GM18867 (cell line): ENCODE measurements around the gene HOPX.
"Not testable (repeated sequence)": the region's sequence is repeated elsewhere in the genome, so short reads cannot be mapped to it uniquely, and the experiment has no call there.

Source experiments
- ATAC-seq: cut with Tn5 transposase; IDR thresholded peaks from one replicate; pipeline ENCODE4 v1.9.1; 2021; ENCODE audit warnings: mild to moderate bottlenecking, moderate library complexity; ENCODE audit not compliant: unreplicated experiment

Gene HOPX

DNA sequence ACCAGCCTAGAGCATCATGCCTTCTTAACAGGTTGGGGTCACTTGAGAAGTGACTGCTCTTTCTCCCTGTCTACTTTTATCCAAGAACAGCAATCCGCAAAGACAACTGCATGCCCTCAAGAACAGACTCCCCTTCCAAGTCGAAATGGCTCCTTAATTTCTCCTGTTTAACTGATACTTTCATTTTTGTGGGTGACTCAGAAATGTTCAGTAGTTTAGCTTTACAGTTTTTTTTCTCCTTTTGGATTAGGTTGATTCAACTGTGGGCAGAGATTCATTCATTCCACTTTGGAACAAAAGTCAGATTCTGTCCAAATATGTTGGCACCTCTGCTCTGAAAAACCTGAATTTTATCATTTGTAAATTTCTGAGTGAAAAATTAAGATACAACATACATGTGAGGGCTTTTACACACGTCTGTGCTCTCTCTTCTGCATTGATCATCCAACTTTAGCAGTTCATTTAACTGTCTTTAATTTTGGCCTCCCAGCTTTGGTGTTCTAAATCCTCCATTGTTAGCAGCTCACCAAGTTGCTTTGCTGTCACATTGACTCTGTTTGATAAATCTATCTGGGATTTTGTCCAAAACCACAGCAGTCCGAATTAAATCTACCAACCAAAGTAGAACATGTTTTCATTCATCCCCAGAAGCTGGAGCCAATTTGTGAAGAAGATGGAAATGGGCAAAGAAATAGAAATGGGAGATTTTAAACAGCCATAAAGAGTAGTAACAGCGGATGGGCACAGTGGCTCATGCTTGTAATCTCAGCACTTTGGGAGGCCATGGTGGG is 50.0 kb downstream of the HOPX start:
- no peak for ATAC-seq

DNA sequence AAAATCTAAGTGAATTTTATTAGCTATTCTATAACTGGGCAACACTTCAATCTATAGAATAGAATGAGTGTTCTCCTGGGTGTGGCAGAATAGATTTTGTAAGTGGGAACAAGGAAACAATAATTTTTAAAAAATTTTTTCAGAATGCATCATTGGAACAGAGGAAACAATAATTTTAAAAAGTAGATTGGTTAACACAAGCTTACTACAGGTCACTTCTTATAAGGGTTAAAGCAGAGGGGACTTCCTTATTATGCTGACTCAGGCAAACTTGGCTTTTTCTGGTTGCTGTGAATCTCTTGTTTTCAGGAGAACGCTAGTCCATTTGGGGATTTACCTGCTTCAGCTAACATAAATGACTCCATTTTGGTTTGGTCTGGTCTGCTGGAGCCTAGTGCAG is 52.5 kb downstream of the HOPX start:
- no peak for ATAC-seq

DNA sequence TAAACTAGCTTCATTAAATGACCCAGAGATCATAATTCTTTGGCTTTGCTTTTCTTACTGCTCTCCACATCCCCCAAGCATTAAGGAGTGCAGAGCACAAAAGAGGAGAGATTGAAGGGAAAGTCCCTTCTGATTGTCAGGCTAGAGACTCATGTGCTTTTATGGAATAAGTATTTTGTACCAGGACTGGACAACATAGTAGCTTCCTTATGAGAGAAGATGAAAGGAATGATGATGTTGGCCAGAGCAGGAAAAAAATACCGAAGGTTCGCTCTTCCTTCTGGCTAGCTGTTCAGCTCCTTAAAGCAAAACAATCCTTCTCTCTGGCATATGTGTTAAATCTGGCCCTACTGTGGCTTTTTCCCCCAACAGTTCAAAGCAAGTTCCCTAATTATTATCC is 53.1 kb downstream of the HOPX start:
- no peak for ATAC-seq

DNA sequence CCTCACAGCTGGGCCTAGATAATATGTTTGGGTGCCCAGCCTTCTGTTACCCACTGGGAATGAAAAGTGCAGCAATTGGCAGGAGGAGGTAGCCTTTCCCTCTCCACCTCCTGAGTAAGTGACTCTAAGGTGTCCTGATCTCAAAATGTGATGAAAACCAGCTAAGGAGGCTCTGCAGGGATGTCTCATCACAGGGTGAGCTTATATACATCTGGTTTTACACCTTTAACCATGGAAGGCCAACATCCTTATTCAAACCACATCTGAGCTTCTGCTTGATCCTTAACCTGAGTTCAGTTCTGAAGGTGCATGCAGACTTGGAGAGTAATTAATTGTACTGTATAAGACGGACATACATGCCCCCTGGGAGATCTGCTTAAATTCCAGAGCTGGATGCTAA is 53.7 kb downstream of the HOPX start:
- ATAC-seq: no peak

DNA sequence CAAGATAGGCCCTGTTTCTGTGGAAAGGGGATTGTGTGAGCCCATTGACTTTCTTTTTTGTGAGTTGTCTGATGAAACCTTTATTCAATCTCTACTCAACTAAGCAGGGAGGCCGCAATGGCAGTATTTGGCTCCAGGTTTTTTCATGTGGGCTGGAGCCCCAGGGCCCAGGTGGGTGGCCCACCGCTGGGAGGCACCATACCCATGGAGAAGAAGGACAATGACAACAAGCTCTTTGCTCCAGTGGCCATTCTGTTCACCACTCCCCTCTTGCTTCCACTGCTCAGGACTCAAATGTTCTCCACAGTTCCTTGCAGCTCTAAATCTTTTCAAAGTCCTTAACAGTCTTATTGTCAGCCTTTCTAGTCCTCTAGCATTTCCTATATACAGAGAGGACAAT is 54.1 kb downstream of the HOPX start:
- no peak for ATAC-seq

DNA sequence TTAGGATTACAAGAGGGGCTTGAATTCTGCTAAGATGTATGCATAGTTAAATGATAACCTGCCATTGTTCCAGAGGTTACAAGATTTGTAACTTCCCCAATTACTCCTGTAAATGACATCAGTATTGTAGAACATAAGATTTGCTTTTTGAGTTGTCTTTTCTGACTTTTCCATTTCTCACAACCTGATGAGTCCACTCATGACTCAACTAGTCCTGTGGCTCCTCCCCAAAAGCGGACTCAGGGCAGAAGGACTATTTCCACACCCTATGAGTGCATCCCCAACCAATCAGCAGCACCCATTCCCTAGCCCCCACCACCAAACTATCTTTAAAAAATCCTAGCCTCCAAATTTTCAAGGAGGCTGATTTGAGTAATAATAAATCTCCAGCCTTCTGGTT is 54.7 kb downstream of the HOPX start:
- ATAC-seq: no peak

DNA sequence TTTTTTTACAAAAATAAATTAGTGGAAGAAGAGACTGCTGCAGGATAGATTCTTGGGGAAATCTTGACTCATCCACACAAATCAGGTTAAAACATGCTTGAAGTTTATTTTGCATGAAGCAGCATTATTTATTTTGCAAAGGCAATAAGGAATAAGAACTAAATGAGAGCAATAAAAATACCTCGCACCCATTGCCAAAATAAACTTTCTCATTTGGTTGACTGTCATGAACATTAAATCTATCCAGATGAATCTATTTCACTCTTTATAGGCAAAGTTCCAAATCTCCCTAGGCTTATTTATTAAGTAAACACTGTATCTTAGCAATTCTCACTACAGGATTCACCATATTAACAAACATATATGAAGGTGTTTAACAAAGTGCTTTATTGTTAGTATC is 58.9 kb downstream of the HOPX start:
- no peak for ATAC-seq

DNA sequence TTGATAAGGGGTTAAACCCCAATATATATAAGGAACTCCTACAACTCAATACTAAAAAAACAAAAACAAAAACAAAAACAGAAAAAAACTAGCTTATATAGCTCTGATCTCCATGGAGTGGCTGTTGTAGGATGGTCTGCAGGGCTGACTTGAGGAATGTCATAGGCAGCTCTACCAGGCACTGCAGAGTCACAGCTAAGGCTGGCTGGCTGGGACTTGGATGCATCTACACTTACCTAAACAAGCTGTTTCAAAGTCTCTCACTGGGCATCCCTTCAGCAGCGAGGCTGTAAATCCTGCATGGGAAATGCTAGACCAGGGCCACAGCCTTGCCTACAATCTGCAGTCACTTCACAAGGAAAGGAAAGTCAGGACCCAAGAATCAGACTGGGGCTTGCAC is 61.3 kb downstream of the HOPX start:
- ATAC-seq: no peak

DNA sequence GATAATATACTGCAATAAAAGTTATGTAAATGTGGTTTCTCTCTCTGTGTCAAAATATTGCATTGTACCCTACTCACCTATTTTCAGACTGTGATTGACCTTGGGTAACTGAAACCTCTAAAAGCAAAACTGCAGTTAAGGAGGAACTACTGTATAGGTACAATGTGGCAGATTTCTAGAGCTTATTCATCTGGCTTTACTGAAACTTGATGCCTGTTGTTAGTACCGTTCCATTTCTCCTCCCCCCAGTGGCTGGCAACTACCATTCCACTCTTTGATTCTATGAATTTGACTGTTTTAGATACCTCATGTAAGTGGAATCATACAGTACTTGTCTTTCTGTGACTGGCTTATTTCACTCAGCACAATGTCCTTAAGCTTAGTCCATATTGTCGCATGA is 61.9 kb downstream of the HOPX start:
- ATAC-seq: peak; percentile 96

DNA sequence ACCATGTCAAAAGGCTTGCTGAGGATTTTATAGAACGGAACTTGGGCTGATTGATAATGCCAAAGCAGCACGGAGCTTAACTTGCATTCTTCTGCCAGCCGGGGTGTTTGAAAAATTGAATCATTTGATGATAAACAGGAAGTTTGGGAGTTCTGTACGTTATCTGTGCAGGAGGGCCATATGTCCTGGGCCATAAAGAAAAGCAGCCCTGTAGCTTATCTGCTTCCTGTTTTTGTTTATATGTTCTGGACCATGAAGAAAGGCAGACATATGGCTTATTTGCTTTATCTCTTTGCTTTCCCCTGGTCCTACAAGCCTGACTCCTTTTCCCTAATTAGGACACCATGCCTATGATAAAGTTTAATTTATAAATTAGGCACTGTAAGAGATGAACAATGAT is 62.4 kb downstream of the HOPX start:
- no peak for ATAC-seq

DNA sequence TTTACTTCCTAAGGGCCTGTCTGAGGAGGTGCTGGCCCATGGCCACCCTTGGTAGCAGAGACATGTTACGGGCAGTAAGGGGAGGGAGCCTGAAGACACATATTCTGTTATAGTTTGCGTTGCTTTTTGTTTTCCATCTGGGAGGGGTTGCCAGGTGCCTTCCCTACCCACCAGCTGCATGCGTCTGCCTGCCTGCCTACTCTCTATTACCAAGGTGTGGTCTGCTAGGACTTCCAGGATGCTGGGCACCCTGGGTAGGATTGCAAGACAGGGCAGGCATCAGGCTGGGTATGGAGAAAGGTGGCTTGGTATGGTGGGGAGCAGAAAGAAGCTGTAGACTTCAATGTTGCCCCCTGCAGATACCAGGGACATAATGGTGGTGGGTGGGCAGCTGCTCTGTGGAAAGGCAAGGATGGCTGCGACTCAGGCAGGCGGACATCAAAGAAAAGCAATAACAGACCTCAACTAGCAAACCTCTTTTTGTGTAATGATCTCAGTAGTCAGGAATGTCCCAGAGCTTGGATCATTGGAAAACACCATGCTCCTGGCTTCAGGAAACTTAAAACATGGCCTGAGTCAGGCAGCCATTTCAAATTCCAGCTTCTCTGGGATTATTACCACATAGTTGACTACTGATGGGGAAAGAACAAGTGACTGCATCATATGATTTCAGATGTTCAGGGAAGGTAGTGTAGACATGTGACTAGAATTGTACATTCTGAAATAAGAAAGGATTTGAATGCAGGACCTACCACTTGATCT is 67.8 kb downstream of the HOPX start:
- no peak for ATAC-seq

DNA sequence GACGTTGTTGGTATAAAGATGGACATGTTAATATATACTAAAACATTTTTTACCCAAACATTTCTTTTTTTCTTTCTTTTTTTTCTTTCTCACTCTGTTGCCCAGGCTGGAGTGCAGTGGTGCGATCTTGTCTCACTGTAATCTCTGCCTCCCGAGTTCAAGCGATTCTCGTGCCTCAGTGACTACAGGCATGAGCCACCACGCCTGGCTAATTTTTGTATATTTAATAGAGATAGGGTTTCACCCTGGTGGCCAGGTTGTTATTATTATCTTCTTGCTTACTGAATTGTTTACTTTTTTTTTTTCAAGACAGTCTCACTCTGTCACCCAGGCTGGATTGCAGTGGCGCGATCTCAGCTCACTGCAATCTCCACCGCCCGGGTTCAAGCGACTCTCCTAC is 68.8 kb downstream of the HOPX start:
- ATAC-seq: no peak

DNA sequence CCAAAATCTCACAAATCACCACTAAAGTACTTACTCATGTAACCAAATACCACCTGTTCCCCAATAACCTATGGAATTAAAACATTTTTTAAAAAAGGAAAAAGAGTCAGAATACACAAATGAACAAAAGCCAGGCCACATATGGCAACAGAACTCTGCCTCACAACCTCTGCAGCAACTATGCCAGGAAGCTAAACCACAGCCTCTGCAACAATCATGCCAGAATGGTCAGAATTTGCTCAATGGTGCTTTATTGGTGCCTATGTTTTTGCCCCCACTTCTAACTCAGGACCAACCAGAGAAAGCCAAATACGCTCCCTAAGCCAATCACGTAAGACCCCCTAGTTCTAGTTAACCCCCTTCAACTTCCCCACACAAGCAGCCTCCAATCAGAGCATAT is 69.6 kb downstream of the HOPX start:
- ATAC-seq: no peak

DNA sequence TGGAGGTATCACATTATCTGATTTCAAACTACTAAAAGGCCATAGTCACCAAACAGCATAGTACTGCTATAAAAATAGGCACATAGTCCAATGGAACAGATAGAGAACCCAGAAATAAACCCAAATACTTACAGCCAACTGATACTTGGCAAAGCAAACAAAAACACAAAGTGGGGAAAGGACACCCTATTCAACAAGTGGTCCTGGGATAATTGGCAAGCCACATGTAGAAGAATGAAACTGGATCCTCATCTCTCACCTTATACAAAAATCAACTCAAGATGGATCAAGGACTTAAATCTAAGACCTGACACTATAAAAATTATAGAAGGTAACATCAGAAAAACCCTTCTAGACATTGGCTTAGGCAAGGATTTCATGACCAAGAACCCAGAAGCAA is 70.9 kb downstream of the HOPX start:
- ATAC-seq: not testable (repeated sequence)

DNA sequence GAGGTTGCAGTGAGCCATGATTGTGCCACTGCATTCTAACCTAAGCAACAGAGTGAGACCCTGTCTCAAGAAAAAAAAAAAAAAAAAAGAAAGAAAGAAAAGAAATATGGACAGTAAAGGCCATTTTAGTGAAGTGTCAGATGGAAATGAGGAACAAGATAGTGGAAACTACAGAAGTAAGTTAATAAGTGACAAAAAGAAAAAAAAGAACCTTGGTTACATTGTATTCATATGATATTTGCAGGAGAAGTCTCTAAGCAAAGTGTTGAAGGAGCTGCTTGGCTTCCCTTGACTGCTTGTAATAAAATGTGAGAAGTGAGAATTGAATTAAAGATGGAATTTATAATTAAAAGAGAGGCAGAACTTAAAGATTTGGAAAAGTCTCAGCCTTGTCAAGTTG is 73.2 kb downstream of the HOPX start:
- no peak for ATAC-seq

DNA sequence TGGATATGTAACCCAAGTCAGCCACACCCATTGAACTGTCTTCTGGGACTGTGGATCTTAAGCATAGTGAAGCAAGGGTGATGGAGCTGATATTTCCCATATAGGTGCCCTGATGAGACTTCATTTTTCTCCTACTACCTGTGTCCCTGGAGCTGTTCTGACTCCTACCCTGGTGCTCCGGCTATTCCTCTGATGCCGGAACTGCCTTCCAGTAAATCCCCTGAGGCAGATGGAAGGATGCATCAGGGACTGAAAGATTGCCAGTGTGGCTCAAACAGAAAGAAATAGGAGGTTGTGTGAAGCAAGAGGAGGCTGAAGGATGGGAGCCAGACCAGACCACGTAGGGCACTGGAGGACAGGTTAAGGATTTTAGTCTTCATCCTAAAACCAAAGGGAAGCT is 74.7 kb downstream of the HOPX start:
- ATAC-seq: no peak

DNA sequence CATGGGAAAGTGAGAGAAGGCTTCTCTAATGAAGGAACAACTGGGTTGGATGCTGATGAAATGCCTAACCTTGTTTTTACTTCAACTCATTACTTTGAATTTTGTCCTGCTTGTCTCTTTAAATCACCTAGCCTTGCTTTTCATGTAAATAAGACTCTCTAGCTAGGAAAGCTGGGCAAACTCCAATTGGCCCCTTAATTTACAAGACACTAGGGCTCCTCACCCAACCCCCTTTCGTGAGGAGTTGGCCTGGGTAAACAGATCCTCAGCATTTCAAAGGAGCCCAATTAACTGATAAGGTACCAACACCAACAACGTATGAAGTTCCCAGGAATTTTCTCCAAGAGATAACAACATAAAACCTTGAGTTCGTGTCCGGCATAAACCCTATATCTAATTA is 75.6 kb downstream of the HOPX start:
- not testable (repeated sequence) for ATAC-seq

DNA sequence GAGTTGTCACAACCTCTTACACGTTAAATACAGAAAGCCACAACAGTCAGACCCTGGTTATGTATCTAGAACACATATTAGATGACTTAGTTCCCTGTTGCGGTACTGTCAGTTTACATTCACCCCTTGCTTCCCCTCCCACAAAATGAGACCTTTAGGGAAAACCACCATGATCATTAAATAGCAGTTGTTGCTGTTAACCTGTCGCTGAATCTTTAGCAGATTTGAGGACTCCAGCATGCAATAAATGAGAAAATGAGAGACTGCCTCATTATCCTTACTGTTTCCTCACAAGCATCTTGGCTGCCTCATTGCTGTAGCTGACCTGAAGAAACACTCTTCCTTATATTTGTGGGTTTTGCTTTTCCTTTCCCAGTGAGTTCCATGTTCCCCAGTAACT is 77.8 kb downstream of the HOPX start:
- no peak for ATAC-seq
